Suprapubic skin (tissue), 4 donors: Measurements from ENCODE around the gene KRABD2.

Experiments
- DNase-seq, 2 donors: peaks; one replicate each; pipeline ENCODE4 v3.0.0-alpha.2; 2019; ENCODE audit warnings: low spot score in 2 of 2
- H3K27ac ChIP-seq: fragments of 200-600 bp; sonication (generic); one replicate; pipeline ENCODE4 v1.5.1; 2019
- H3K27me3 ChIP-seq: fragments of 200-600 bp; sonication (generic); one replicate; pipeline ENCODE4 v1.5.1; 2019
- H3K36me3 ChIP-seq: fragments of 200-600 bp; sonication (generic); one replicate; pipeline ENCODE4 v1.5.1; 2019
- H3K4me1 ChIP-seq: fragments of 200-600 bp; sonication (generic); one replicate; pipeline ENCODE4 v1.5.1; 2019
- H3K4me3 ChIP-seq: fragments of 200-600 bp; sonication (generic); one replicate; pipeline ENCODE4 v1.5.1; 2019; ENCODE audit warnings: mild to moderate bottlenecking
- H3K9me3 ChIP-seq: fragments of 200-600 bp; sonication (generic); one replicate; pipeline ENCODE4 v1.5.1; 2019
- EP300 ChIP-seq: sonication (generic); formaldehyde crosslinking; IDR thresholded peaks from one replicate; pipeline ENCODE4 v1.6.1; 2017; ENCODE audit warnings: antibody characterized with exemption
- POLR2A ChIP-seq, 2 donors: fragments of 450-650 bp; IDR thresholded peaks; one replicate each; pipeline ENCODE4 v1.6.1; 2017; ENCODE audit warnings: antibody characterized with exemption in 2 of 2, mild to moderate bottlenecking in 2 of 2, moderate library complexity in 2 of 2
- POLR2AphosphoS5 ChIP-seq, 3 donors: sonication (generic); formaldehyde crosslinking; IDR thresholded peaks; one replicate each; pipeline ENCODE4 v1.6.1; 2017; ENCODE audit warnings: antibody characterized with exemption in 3 of 3
- WGBS: methylation state at CpG from one replicate; pipeline ENCODE4 v1.1.5; 2018; 5-methylcytosine and 5-hydroxymethylcytosine counted together
- TF ChIP-seq, protein P1 (sequence below), 2 donors: fragments of 200-600 bp in 1 of 2; fragments of 450-650 bp in 1 of 2; sonication (generic) in 1 of 2; IDR thresholded peaks; one replicate each; pipeline ENCODE4 v1.5.1; 2016 to 2019; ENCODE audit warnings: antibody characterized with exemption in 2 of 2, mild to moderate bottlenecking in 1 of 2, moderate library complexity in 1 of 2

Gene KRABD2

GRCh38 chr17:8339540-8339939, 37.0 kb downstream of the KRABD2 start, which contains the start of gene ODF4:
Gene ODF4, plus strand, starts transcription at chr17:8339840. Its CDS starts 212 bp downstream, at chr17:8340052.
- H3K27ac ChIP-seq: no peak within 1 kb of the TSS
- no peak within 1 kb of the TSS for H3K4me3 ChIP-seq
- H3K9me3 ChIP-seq: no peaks in the 10 kb centered on the region
- TF ChIP-seq POLR2AphosphoS5 (IDR thresholded peaks at IDR 0.05) (no peak), EP300 (no peak), POLR2A (IDR thresholded peaks at IDR 0.05) (no peak)
- TF ChIP-seq, protein P1, sequence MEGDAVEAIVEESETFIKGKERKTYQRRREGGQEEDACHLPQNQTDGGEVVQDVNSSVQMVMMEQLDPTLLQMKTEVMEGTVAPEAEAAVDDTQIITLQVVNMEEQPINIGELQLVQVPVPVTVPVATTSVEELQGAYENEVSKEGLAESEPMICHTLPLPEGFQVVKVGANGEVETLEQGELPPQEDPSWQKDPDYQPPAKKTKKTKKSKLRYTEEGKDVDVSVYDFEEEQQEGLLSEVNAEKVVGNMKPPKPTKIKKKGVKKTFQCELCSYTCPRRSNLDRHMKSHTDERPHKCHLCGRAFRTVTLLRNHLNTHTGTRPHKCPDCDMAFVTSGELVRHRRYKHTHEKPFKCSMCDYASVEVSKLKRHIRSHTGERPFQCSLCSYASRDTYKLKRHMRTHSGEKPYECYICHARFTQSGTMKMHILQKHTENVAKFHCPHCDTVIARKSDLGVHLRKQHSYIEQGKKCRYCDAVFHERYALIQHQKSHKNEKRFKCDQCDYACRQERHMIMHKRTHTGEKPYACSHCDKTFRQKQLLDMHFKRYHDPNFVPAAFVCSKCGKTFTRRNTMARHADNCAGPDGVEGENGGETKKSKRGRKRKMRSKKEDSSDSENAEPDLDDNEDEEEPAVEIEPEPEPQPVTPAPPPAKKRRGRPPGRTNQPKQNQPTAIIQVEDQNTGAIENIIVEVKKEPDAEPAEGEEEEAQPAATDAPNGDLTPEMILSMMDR (IDR thresholded peaks at IDR 0.05): no peak
- DNase-seq: no peak
- WGBS: 84% methylated on average over 2 of the region's 2 CpGs
- peaks cover 6% of the 10 kb centered on the region for H3K4me1 ChIP-seq
- no peaks in the 10 kb centered on the region for H3K36me3 ChIP-seq
- H3K27me3 ChIP-seq: no peaks in the 10 kb centered on the region

DNA sequence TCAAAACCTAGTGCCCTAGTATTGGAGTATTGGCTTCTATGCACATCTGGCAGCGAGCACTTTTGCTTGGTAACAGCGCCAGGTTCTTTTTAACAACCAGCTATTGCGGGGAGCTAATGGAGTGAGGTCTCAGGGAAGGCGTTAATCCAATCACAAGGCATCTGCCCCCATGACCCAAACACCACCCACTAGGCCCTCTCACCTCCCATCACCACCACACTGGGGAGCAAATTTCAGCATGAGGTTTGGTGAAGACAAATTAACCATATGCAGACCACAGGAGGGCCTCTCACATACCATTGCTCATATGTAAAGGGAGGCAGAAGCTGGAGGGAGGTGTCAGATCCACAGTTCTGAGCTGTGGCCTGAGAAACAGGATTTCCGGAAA, 37.8 kb downstream of the KRABD2 start:
- Histone ChIP-seq H3K9me3 (no peaks in the 10 kb centered on the region), H3K27ac (no peak overlapping the region), H3K4me1 (peaks cover 6% of the 10 kb centered on the region), H3K36me3 (no peaks in the 10 kb centered on the region), H3K4me3 (no peak overlapping the region), H3K27me3 (no peaks in the 10 kb centered on the region)
- 87% methylated on average over 5 of the region's 5 CpGs for WGBS
- no peak for DNase-seq
- TF ChIP-seq, protein P1 (IDR thresholded peaks at IDR 0.05): no peak
- TF ChIP-seq POLR2A (IDR thresholded peaks at IDR 0.05) (no peak), EP300 (no peak), POLR2AphosphoS5 (IDR thresholded peaks at IDR 0.05) (no peak)

DNA sequence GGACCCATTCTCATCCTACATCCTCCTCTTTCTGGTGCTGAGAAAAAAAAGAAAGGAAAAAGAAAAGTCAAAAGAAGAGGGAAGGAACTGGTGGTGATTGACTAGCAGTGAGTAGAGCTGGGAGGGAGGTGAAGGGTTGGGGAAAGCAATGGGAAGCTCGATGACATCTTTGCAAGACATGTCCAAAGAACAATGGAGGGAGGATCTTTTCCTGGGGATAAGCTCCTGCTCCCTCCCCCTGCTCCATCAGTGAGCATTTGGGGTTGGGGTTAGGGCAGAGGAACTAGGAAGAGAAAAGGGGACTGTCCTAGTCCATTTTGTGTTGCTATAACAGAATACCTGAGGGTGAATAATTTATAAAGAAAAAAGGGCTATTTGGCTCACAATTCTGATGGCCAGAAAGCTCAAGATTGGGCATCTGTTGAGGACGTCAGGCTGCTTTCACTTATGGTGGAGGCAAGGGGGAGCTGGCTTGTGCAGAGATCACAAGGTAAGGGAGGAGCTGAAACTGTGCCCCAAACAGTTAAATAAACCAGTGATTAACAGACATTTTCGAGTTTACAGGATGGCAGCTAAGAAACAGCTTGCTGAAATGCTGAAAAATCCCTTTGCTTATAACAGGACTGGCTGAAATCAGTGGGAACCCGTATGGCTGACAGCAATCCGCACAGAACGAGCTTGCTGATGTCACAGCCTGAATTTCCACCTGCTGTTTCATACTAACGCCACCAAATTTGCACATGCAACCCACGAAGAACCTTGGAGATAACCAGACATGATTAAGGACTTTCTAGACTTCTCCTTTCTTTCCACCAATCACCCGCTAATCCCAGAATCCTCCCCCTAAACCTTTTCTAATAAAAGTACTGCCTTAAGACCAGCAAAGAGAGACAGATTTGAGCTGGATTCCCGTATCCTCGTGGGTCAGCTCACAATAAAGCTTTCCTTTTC, 38.4 kb downstream of the KRABD2 start:
- Histone ChIP-seq H3K27ac (no peak overlapping the region), H3K36me3 (no peaks in the 10 kb centered on the region), H3K27me3 (no peaks in the 10 kb centered on the region), H3K4me1 (peaks cover 6% of the 10 kb centered on the region), H3K4me3 (no peak overlapping the region), H3K9me3 (no peaks in the 10 kb centered on the region)
- no peak for DNase-seq
- 45% methylated on average over 11 of the region's 11 CpGs for WGBS
- TF ChIP-seq POLR2AphosphoS5 (IDR thresholded peaks at IDR 0.05): no peak
- TF ChIP-seq EP300: no peak
- TF ChIP-seq, protein P1 (IDR thresholded peaks at IDR 0.05): no peak
- TF ChIP-seq POLR2A (IDR thresholded peaks at IDR 0.05): no peak

DNA sequence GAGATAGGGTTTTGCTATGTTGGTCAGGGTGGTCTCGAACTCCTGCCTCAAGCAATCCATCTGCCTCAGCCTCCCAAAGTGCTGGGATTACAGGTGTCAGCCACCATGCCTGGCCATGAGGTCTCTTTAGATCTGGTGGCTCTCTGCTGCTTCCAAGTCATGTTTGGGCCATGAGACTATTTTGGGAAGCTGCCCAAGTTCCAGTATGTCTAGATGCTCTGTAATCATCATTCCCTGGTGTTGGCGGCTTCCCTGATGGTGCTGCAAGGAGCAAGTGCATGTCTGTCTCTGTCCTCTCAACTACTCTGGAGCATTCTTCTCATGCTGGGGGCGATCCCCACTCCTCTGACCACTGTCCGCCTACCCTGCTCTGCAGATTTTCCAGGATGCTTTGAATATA, 43.2 kb downstream of the KRABD2 start:
- 94% methylated on average over 4 of the region's 4 CpGs for WGBS
- Histone ChIP-seq H3K9me3 (no peaks in the 10 kb centered on the region), H3K4me1 (peaks cover 3% of the 10 kb centered on the region), H3K27ac (no peak overlapping the region), H3K27me3 (no peaks in the 10 kb centered on the region), H3K36me3 (no peaks in the 10 kb centered on the region), H3K4me3 (no peak overlapping the region)
- TF ChIP-seq POLR2AphosphoS5 (IDR thresholded peaks at IDR 0.05) (no peak), EP300 (no peak), POLR2A (IDR thresholded peaks at IDR 0.05) (no peak)
- TF ChIP-seq, protein P1 (IDR thresholded peaks at IDR 0.05): no peak
- DNase-seq: no peak

GRCh38 chr17:8332688-8333087, 43.8 kb downstream of the KRABD2 start:
- TF ChIP-seq EP300: no peak
- TF ChIP-seq, protein P1 (IDR thresholded peaks at IDR 0.05): no peak
- TF ChIP-seq POLR2A (IDR thresholded peaks at IDR 0.05): no peak
- no peak for TF ChIP-seq POLR2AphosphoS5 (IDR thresholded peaks at IDR 0.05)
- no peak overlapping the region for H3K4me3 ChIP-seq
- no peak for DNase-seq
- no peaks in the 10 kb centered on the region for H3K27me3 ChIP-seq
- H3K9me3 ChIP-seq: no peaks in the 10 kb centered on the region
- no peak overlapping the region for H3K27ac ChIP-seq
- 68% methylated on average over 5 of the region's 5 CpGs for WGBS
- H3K4me1 ChIP-seq: no peaks in the 10 kb centered on the region
- H3K36me3 ChIP-seq: no peaks in the 10 kb centered on the region
